IMR-90 (cell line): ENCODE measurements around the gene GRB10. TPM values are rescaled to one million over a fixed set of nuclear protein-coding genes. Genes with fewer than 3 reads are reported as not detected.

Source experiments
- ATAC-seq: fragments of 200-7000 bp; cut with Tn5 transposase; 2 replicates; pipeline ENCODE4 v1.9.1; 2020; ENCODE audit warnings: low read depth, mild to moderate bottlenecking, moderate library complexity
- BruUV-seq: library from RNA; stranded (reverse); fragments of 400-500 nt; replicated peaks from 2 replicates; lab custom pipeline; 2021; lab: Mats Ljungman, UMichigan
- CTCF ChIA-PET: fragments of 300-600 bp; formaldehyde crosslinking; extraction: SDS; loops from one replicate; lab custom pipeline; 2021; ENCODE audit warnings: antibody characterized with exemption; lab: Yijun Ruan, JAX
- POLR2A ChIA-PET: fragments of 300-600 bp; sonication (Branson Sonifier 250); formaldehyde crosslinking; loops from one replicate; lab custom pipeline; 2022; ENCODE audit warnings: antibody characterized with exemption; ENCODE audit not compliant: unreplicated experiment; lab: Charles Lee
- DNase-seq: peaks from one replicate; pipeline ENCODE4 v3.0.0; 2013
- H2AFZ ChIP-seq: replicated peaks from 2 replicates; pipeline ENCODE3; 2013; ENCODE audit warnings: low read length, mild to moderate bottlenecking; ENCODE audit not compliant: poor library complexity
- H2AK5ac ChIP-seq: 2 replicates; pipeline ENCODE4 v1.6.1; 2013; ENCODE audit warnings: low read depth, low read length, inconsistent platforms
- H2AK9ac ChIP-seq: replicated peaks from 2 replicates; pipeline ENCODE3; 2013; ENCODE audit warnings: mild to moderate bottlenecking, low read depth, low read length, moderate library complexity; ENCODE audit not compliant: poor library complexity
- H2BK120ac ChIP-seq: 2 replicates; pipeline ENCODE4 v1.6.1; 2013; ENCODE audit warnings: low read depth, low read length, inconsistent platforms
- H2BK15ac ChIP-seq: 3 replicates; pipeline ENCODE4 v1.6.1; 2013; ENCODE audit warnings: low read depth, low read length, inconsistent platforms
- H2BK20ac ChIP-seq: 2 replicates; pipeline ENCODE4 v1.6.1; 2013; ENCODE audit warnings: low read depth, mild to moderate bottlenecking, inconsistent platforms, low read length, moderate library complexity
- H2BK5ac ChIP-seq: 2 replicates; pipeline ENCODE4 v1.6.1; 2013; ENCODE audit warnings: mild to moderate bottlenecking, low read depth, low read length, inconsistent platforms; ENCODE audit not compliant: poor library complexity, severe bottlenecking
- H3K14ac ChIP-seq: replicated peaks from 2 replicates; pipeline ENCODE4 v1.6.1; 2013; ENCODE audit warnings: low read depth, low read length, inconsistent platforms
- H3K18ac ChIP-seq: 2 replicates; pipeline ENCODE4 v1.6.1; 2013; ENCODE audit warnings: low read depth, low read length, control low read depth
- H3K23ac ChIP-seq: 2 replicates; pipeline ENCODE4 v1.6.1; 2013; ENCODE audit warnings: low read depth, low read length, inconsistent platforms
- H3K27ac ChIP-seq: 2 replicates; pipeline ENCODE4 v1.5.1; 2013; ENCODE audit warnings: mild to moderate bottlenecking, control low read depth, low read length; ENCODE audit not compliant: insufficient read depth
- H3K27me3 ChIP-seq: 2 replicates; pipeline ENCODE4 v1.6.1; 2013; ENCODE audit warnings: low read length; ENCODE audit not compliant: control insufficient read depth, insufficient read depth
- H3K36me3 ChIP-seq: 2 replicates; pipeline ENCODE4 v1.6.1; 2013; ENCODE audit warnings: low read length, mixed read lengths; ENCODE audit not compliant: control insufficient read depth, insufficient read depth
- H3K4ac ChIP-seq: 2 replicates; pipeline ENCODE4 v1.6.1; 2013; ENCODE audit warnings: low read depth, low read length, inconsistent platforms
- H3K4me1 ChIP-seq: 2 replicates; pipeline ENCODE4 v1.6.1; 2013; ENCODE audit warnings: low read length, mixed read lengths; ENCODE audit not compliant: control insufficient read depth, insufficient read depth
- H3K4me2 ChIP-seq: 2 replicates; pipeline ENCODE4 v1.6.1; 2013; ENCODE audit warnings: low read depth, mild to moderate bottlenecking, control low read depth, low read length, moderate library complexity
- H3K4me3 ChIP-seq: 2 replicates; pipeline ENCODE4 v1.5.1; 2013; ENCODE audit warnings: low read depth, mild to moderate bottlenecking, control low read depth, low read length, moderate library complexity; ENCODE audit not compliant: insufficient read depth
- H3K56ac ChIP-seq: 2 replicates; pipeline ENCODE4 v1.6.1; 2013; ENCODE audit warnings: low read length, inconsistent platforms; ENCODE audit not compliant: insufficient read depth; ENCODE audit errors: extremely low read depth
- H3K79me1 ChIP-seq, 2 experiments: 2 replicates each; pipeline ENCODE4 v1.6.1; 2013; ENCODE audit warnings: low read length in 2 of 2, inconsistent platforms in 1 of 2, low read depth in 1 of 2
- H3K9ac ChIP-seq: 2 replicates; pipeline ENCODE4 v1.6.1; 2013; ENCODE audit warnings: low read depth, low read length, control low read depth
- H3K9me1 ChIP-seq: 2 replicates; pipeline ENCODE4 v1.6.1; 2013; ENCODE audit warnings: low read length, inconsistent platforms; ENCODE audit not compliant: insufficient read depth
- H3K9me3 ChIP-seq: 2 replicates; pipeline ENCODE4 v1.6.1; 2013; ENCODE audit warnings: low read length; ENCODE audit not compliant: control insufficient read depth, insufficient read depth
- H4K20me1 ChIP-seq: 2 replicates; pipeline ENCODE4 v1.6.1; 2013; ENCODE audit warnings: low read length, inconsistent platforms; ENCODE audit not compliant: insufficient read depth
- H4K5ac ChIP-seq: 2 replicates; pipeline ENCODE4 v1.6.1; 2013; ENCODE audit warnings: mild to moderate bottlenecking, low read depth, low read length, control low read depth
- H4K8ac ChIP-seq, 2 experiments: 2 replicates each; pipeline ENCODE4 v1.6.1; 2013; ENCODE audit warnings: low read depth in 2 of 2, low read length in 2 of 2, control low read depth in 1 of 2, inconsistent platforms in 1 of 2
- H4K91ac ChIP-seq: 2 replicates; pipeline ENCODE4 v1.6.1; 2013; ENCODE audit warnings: low read depth, low read length, inconsistent platforms; ENCODE audit not compliant: insufficient read depth
- BHLHE40 ChIP-seq: fragments of 150-350 bp; IDR thresholded peaks from 2 replicates; pipeline ENCODE4 v1.6.1; 2016; ENCODE audit warnings: mild to moderate bottlenecking, low read depth, low read length
- CEBPB ChIP-seq: IDR thresholded peaks from 2 replicates; pipeline ENCODE4 v1.6.1; 2012; ENCODE audit warnings: low read depth, low read length, improper control_type of control experiment
- CHD1 ChIP-seq: IDR thresholded peaks from 2 replicates; pipeline ENCODE4 v1.6.1; 2012; ENCODE audit warnings: low read depth, low read length, improper control_type of control experiment
- ELK1 ChIP-seq: fragments of 150-350 bp; IDR thresholded peaks from 2 replicates; pipeline ENCODE4 v1.6.1; 2016; ENCODE audit warnings: low read depth, mild to moderate bottlenecking, low read length, moderate library complexity, borderline replicate concordance
- FOS ChIP-seq: fragments of 150-350 bp; IDR thresholded peaks from 2 replicates; pipeline ENCODE4 v1.6.1; 2016; ENCODE audit warnings: low read depth, low read length
- MAFK ChIP-seq: IDR thresholded peaks from 2 replicates; pipeline ENCODE4 v1.6.1; 2012; ENCODE audit warnings: low read depth, low read length, improper control_type of control experiment
- MAZ ChIP-seq: IDR thresholded peaks from 2 replicates; pipeline ENCODE4 v1.6.1; 2012; ENCODE audit warnings: low read depth, mild to moderate bottlenecking, low read length, improper control_type of control experiment, moderate library complexity, borderline replicate concordance
- MXI1 ChIP-seq: IDR thresholded peaks from 2 replicates; pipeline ENCODE4 v1.6.1; 2012; ENCODE audit warnings: low read depth, mild to moderate bottlenecking, low read length, moderate library complexity, borderline replicate concordance
- NFE2L2 ChIP-seq: fragments of 150-350 bp; IDR thresholded peaks from 2 replicates; pipeline ENCODE4 v1.6.1; 2016; ENCODE audit warnings: low read depth, mild to moderate bottlenecking, low read length
- POLR2A ChIP-seq: IDR thresholded peaks from 2 replicates; pipeline ENCODE4 v1.6.1; 2012; ENCODE audit warnings: mild to moderate bottlenecking, low read depth, low read length
- RAD21 ChIP-seq: IDR thresholded peaks from 2 replicates; pipeline ENCODE4 v1.6.1; 2012; ENCODE audit warnings: low read length, improper control_type of control experiment
- RCOR1 ChIP-seq: IDR thresholded peaks from 2 replicates; pipeline ENCODE4 v1.6.1; 2012; ENCODE audit warnings: mild to moderate bottlenecking, low read length, improper control_type of control experiment; ENCODE audit not compliant: insufficient replicate concordance
- RFX5 ChIP-seq: IDR thresholded peaks from 2 replicates; pipeline ENCODE4 v1.8.0; 2012; ENCODE audit warnings: low read depth, mild to moderate bottlenecking, low read length, moderate library complexity
- SMC3 ChIP-seq: fragments of 150-350 bp; IDR thresholded peaks from 2 replicates; pipeline ENCODE4 v1.6.1; 2016; ENCODE audit warnings: low read depth, mild to moderate bottlenecking, antibody characterized with exemption, low read length, moderate library complexity
- USF2 ChIP-seq: fragments of 150-350 bp; IDR thresholded peaks from 2 replicates; pipeline ENCODE4 v1.6.1; 2017; ENCODE audit warnings: mild to moderate bottlenecking, antibody characterized with exemption, low read length, low read depth
- WGBS, 2 experiments: methylation state at CpG; one replicate each; pipeline versions ENCODE4 v1.1.5 to v1.1.7; 2013; ENCODE audit warnings: missing lambda C conversion rate in 2 of 2; ENCODE audit not compliant: insufficient read length in 1 of 2; ENCODE audit errors: extremely low coverage in 2 of 2; 5-methylcytosine and 5-hydroxymethylcytosine counted together
- dilution Hi-C: fragments of 300-500 bp; cut with HindIII; formaldehyde crosslinking; loops from one replicate; pipeline ENCODE4 v1.14.3; 2018; ENCODE audit warnings: low sequenced_read_pairs; ENCODE audit not compliant: unreplicated experiment
- in situ Hi-C: fragments of 300-500 bp; cut with MboI; formaldehyde crosslinking; loops from 3 replicates; pipeline ENCODE4 v1.14.3; 2019; ENCODE audit warnings: low sequenced_read_pairs, inconsistent platforms, mixed read lengths
- intact Hi-C: fragments of 100-400 bp; cut with micrococcal nuclease; formaldehyde crosslinking; loops from 2 replicates; pipeline ENCODE4 v1.10.0; 2022
- polyA plus RNA-seq, 3 experiments: library from polyadenylated mRNA; depleted of rRNA; stranded (reverse); fragments of >200 nt; gene quantifications; 2 replicates each; pipeline ENCODE4 v1.2.3, GENCODE V29; 2012; ENCODE audit warnings: low replicate concordance in 1 of 3
- total RNA-seq: library from RNA; depleted of rRNA; stranded (reverse); fragments of >200 nt; gene quantifications from 2 replicates; pipeline ENCODE4 v1.2.3, GENCODE V29; 2012
- TF ChIP-seq, protein P1 (sequence below): conservative IDR thresholded peaks from 2 replicates; pipeline ENCODE4 v1.5.1; 2012; ENCODE audit warnings: mild to moderate bottlenecking, low read depth, low read length, improper control_type of control experiment

The GRB10 gene
- total and polyA plus RNA-seq, 2 of the 4 experiments (the other 2 are of a cell fraction), result 6.3 to 15.1 TPM

GRCh38 chr7:50553973-50554372, 228.7 kb downstream of the GRB10 start:
- H4K8ac ChIP-seq, result no peak overlapping the region
- no peaks in the 10 kb centered on the region for H3K4me1 ChIP-seq
- POLR2A ChIA-PET, result no interaction called here
- no peak overlapping the region for H3K56ac ChIP-seq
- no peaks in the 10 kb centered on the region for H3K9me3 ChIP-seq
- no TSS peak for BruUV-seq
- H3K18ac ChIP-seq, result no peak overlapping the region
- H2BK20ac ChIP-seq, result no peak overlapping the region
- peaks cover 2% of the 10 kb centered on the region for H3K27me3 ChIP-seq
- no peak overlapping the region for H3K23ac ChIP-seq
- no peaks in the 10 kb centered on the region for H3K36me3 ChIP-seq
- no peak overlapping the region for H3K4me2 ChIP-seq
- no peak overlapping the region for H3K27ac ChIP-seq
- H2BK120ac ChIP-seq, result no peak overlapping the region
- H3K9me1 ChIP-seq, result no peaks in the 10 kb centered on the region
- CTCF ChIA-PET, result interaction anchor here (1.0 kb wide), 1 partner anchor 13 kb away, joined by 4 read pairs; no protein-coding TSS in a partner anchor
- no peaks in the 10 kb centered on the region for H3K79me1 ChIP-seq
- ATAC-seq, result no peak
- dilution Hi-C loops (no loop called here), in situ Hi-C loops (no loop called here), intact Hi-C loops (no loop called here)
- no peak overlapping the region for H2BK15ac ChIP-seq
- no peak overlapping the region for H3K4ac ChIP-seq
- H2AFZ ChIP-seq, result no peak overlapping the region
- H2AK9ac ChIP-seq, result no peak overlapping the region
- H4K91ac ChIP-seq, result no peak overlapping the region
- H4K5ac ChIP-seq, result no peak overlapping the region
- DNase-seq, result no peak
- H2BK5ac ChIP-seq, result no peak overlapping the region
- no peak overlapping the region for H3K4me3 ChIP-seq
- no peak overlapping the region for H2AK5ac ChIP-seq
- H4K20me1 ChIP-seq, result no peaks in the 10 kb centered on the region
- WGBS, 2 experiments, result no CpG with 5 or more reads among the region's 3 CpGs
- TF ChIP-seq BHLHE40 (no peak), NFE2L2 (no peak), CHD1 (no peak), POLR2A (no peak), MAZ (no peak), ELK1 (no peak), RAD21 (no peak), USF2 (no peak), CEBPB (no peak), SMC3 (no peak), RCOR1 (no peak), MAFK (no peak), MXI1 (no peak), RFX5 (no peak), FOS (no peak)
- TF ChIP-seq, protein P1, sequence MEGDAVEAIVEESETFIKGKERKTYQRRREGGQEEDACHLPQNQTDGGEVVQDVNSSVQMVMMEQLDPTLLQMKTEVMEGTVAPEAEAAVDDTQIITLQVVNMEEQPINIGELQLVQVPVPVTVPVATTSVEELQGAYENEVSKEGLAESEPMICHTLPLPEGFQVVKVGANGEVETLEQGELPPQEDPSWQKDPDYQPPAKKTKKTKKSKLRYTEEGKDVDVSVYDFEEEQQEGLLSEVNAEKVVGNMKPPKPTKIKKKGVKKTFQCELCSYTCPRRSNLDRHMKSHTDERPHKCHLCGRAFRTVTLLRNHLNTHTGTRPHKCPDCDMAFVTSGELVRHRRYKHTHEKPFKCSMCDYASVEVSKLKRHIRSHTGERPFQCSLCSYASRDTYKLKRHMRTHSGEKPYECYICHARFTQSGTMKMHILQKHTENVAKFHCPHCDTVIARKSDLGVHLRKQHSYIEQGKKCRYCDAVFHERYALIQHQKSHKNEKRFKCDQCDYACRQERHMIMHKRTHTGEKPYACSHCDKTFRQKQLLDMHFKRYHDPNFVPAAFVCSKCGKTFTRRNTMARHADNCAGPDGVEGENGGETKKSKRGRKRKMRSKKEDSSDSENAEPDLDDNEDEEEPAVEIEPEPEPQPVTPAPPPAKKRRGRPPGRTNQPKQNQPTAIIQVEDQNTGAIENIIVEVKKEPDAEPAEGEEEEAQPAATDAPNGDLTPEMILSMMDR, result no peak
- no peak overlapping the region for H3K9ac ChIP-seq
- H3K14ac ChIP-seq, result no peak overlapping the region
